CD1c-positive myeloid dendritic cell (primary cell): ENCODE data around the gene FBXL13.
A peak's percentile ranks its signal among the peaks of the same experiment; 100 is the strongest.
"Not testable (repeated sequence)": the region's sequence is repeated elsewhere in the genome, so short reads cannot be mapped to it uniquely, and the experiment has no call there.

Experiments used
- DNase-seq: peaks from one replicate; pipeline ENCODE4 v3.0.0-alpha.2; 2016; ENCODE audit errors: extremely low spot score

FBXL13 gene

GRCh38 chr7:103079836-103080235 is 5.2 kb upstream of the FBXL13 start:
- no peak for DNase-seq

- DNase-seq: peak; percentile 45
Observed at GRCh38 chr7:103078226-103078625, 3.6 kb upstream of the FBXL13 start.

DNA sequence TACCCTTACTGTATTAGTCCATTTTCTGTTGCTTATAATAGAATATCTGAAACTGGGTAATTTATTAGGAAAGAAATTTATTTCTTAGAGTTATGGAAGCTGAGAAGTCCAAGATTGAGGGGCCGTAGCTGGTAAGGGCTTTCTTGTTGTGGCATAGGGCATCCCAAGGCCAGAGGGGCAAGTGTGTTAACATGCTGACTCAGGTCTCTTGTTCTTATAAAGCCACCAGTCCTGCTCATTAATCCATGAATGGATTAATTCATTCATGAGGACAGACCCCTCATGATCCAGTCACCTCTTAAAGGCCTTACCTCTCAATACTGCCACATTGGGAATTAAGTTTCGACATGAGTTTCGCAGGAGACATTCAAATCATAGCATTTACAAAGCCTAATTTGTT is 2.7 kb upstream of the FBXL13 start:
- no peak for DNase-seq

GRCh38 chr7:103076764-103077163 is 2.2 kb upstream of the FBXL13 start:
- DNase-seq: peak; percentile 23

- peak; percentile 63 for DNase-seq
Observed at GRCh38 chr7:103075337-103075918, 832 bp upstream of the FBXL13 start.

- DNase-seq: no peak
Observed at GRCh38 chr7:103073989-103074518, 542 bp downstream of the FBXL13 start.

- DNase-seq: no peak
Observed at GRCh38 chr7:103071000-103071399, 3.6 kb downstream of the FBXL13 start.

GRCh38 chr7:103068414-103069403 is 5.9 kb downstream of the FBXL13 start:
- no peak for DNase-seq

- peak; percentile 45 for DNase-seq
Observed at GRCh38 chr7:103065667-103066066, 8.9 kb downstream of the FBXL13 start.

- DNase-seq: no peak
Observed at GRCh38 chr7:103063895-103064294, 10.7 kb downstream of the FBXL13 start.

DNA sequence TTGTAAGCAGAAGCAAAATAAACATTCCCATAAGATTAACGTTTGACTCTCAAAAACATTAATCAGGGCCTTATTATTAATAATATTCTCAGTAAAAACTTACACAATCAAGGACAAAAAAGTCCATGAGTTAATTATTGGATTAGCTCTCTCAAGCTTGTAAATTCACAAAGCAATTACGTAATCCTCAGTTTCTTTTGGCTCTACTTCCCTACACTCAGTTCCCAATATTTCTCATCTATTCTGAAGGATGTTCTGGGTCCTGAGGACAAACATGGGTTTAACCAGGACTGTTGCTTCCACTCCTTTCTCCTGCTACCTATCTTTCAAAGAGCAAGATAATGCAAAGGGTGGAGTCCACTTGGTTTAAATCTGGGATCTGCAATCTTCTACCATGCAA is 15.1 kb downstream of the FBXL13 start:
- DNase-seq: peak; percentile 47

GRCh38 chr7:103058122-103058521 is 16.5 kb downstream of the FBXL13 start:
- DNase-seq: no peak

GRCh38 chr7:103056006-103056405 is 18.6 kb downstream of the FBXL13 start:
- DNase-seq: not testable (repeated sequence)

GRCh38 chr7:103051519-103051918 is 23.1 kb downstream of the FBXL13 start:
- DNase-seq: no peak

- no peak for DNase-seq
Observed at GRCh38 chr7:103048833-103049232, 25.8 kb downstream of the FBXL13 start.

GRCh38 chr7:103041815-103042214 is 32.8 kb downstream of the FBXL13 start:
- not testable (repeated sequence) for DNase-seq

DNA sequence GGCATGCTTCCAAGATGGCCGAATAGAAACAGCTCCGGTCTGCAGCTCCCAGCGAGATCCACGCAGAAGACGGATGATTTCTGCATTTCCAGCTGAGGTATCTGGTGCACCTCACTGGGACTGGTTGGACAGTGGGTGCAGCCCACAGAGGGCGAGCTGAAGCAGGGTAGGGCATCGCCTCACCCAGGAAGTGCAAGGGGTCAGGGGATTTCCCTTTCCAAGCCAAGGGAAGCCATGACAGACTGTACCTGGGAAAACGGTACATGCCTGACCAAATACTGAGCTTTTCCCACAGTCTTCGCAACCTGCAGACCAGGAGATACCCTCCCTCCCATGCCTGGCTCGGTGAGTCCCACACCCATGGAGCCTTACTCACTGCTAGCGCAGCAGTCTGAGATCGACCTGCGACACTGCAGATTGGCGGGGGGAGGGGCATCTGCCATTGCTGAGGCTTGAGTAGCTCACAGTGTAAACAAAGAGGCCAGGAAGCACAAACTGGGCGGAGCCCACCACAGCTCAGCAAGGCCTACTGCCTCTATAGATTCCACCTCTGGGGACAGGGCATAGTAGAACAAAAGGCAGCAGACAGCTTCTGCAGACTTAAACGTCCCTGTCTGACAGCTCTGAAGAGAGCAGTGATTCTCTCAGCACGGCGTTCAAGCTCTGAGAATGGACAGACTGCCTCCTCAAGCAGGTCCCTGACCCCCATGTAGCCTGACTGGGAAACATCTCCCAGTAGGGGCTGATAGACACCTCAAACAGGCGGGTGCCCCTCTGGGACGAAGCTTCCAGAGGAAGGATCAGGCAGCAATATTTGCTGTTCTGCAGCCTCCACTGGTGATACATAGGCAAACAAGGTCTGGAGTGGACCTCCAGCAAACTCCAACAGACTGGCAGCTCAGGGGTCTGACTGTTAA is 36.5 kb downstream of the FBXL13 start:
- DNase-seq: not testable (repeated sequence)

GRCh38 chr7:103037476-103037822 is 37.1 kb downstream of the FBXL13 start:
- DNase-seq: no peak

DNA sequence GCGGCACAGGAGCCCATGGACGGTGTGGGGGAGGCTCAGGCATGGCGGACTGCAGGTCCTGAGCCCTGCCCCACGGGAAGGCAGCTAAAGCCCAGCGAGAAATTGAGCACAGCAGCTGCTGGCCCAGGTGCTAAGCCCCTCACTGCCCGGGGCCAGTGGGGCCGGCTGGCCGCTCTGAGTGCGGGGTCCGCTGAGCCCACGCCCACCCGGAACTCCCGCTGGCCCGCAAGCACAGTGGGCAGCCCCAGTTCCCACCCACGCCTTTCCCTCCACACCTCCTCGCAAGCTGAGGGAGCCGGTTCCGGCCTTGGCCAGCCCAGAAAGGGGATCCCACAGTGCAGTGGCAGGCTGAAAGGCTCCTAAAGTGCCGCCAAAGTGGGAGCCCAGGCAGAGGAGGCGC is 40.3 kb downstream of the FBXL13 start:
- DNase-seq: not testable (repeated sequence)

DNA sequence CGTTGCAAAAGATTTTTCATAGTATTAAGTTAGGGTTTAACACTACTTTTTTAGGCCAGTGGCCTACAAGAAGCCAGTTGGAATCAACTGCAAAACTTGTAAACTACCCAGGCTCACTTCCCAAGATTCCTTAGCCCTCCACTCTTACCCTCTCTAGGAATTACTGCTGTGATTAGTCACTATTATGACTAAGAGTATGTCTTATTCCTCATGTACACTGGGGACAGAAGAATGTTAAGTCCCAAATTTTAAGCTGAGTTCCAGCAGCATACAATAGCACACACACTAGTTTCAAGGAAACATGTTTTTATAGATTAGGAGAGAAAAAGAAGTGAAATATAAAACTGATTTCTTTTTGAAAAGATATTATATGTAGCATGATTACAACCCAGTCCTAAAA is 42.8 kb downstream of the FBXL13 start:
- DNase-seq: no peak

DNA sequence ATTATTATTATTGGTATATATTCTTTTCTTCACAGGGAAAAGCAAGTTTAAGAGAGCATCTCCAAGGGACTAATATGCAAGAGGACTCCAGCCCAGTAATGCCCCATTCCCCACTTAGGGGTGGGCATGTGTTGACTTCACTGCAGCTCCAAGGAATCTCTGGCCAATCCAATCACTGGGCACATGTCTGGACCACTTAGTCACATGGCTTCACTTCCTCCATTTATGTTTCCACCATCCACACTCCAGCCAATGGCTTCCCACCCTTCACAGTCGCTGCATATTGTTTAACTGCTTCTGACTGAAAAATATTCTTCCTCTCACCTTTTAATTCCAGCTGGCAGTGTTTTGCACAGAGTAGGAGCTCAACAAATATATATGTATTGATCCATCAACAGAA is 43.6 kb downstream of the FBXL13 start:
- DNase-seq: no peak

GRCh38 chr7:103025341-103025740 is 49.3 kb downstream of the FBXL13 start:
- DNase-seq: peak; percentile 9
